ENCODE measurements around the gene GPRIN1.

GPRIN1 gene

DNA sequence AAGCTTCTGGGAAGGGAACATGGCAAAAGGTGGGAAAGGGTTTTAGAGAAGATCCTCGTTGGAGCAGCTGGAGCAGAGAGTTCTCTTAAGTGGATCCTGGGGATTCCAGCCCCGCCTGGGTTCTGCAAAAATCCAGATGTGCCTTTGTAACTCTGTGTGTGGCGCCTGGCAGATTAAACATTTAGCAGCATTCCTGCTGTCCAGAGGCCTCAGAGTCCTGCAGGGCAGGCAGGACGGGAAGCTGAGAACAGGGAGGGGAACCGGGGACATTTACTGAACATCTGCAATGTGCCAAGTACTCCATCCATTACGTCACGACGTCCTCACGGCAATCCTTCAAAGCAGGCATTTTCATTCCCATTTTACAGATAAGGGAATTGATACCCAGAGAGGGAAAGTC, 26.5 kb upstream of the GPRIN1 start:
- Histone ChIP-seq H3F3A (ENCODE audit: insufficient read depth) (no peaks in the 10 kb centered on the region), H3K4me3 (ENCODE audit: insufficient read depth, low read length, poor library complexity, severe bottlenecking) (no peak overlapping the region), H3K27ac (ENCODE audit: low read depth, low read length) (no peak overlapping the region), H3K9me2 (replicated peaks; ENCODE audit: insufficient read depth, low read length) (no peaks in the 10 kb centered on the region), H4K20me1 (ENCODE audit: low read depth, low read length) (no peaks in the 10 kb centered on the region), H3K9me3 (ENCODE audit: insufficient read depth, low read length) (no peaks in the 10 kb centered on the region), H3K4me2 (ENCODE audit: low read depth, low read length, poor library complexity, severe bottlenecking) (no peak overlapping the region), H3K79me2 (ENCODE audit: insufficient read depth, low read length) (no peaks in the 10 kb centered on the region), H3K9ac (ENCODE audit: low read length) (no peak overlapping the region), H3K36me3 (ENCODE audit: low read length) (no peaks in the 10 kb centered on the region), H3K27me3 (ENCODE audit: low read length) (no peaks in the 10 kb centered on the region), H2AFZ (ENCODE audit: low read depth, low read length, severe bottlenecking) (no peak overlapping the region)
- TF ChIP-seq EZH2phosphoT487 (conservative IDR thresholded peaks at IDR 0.05; ENCODE audit: low read length) = no peak
- TF ChIP-seq, protein P1, sequence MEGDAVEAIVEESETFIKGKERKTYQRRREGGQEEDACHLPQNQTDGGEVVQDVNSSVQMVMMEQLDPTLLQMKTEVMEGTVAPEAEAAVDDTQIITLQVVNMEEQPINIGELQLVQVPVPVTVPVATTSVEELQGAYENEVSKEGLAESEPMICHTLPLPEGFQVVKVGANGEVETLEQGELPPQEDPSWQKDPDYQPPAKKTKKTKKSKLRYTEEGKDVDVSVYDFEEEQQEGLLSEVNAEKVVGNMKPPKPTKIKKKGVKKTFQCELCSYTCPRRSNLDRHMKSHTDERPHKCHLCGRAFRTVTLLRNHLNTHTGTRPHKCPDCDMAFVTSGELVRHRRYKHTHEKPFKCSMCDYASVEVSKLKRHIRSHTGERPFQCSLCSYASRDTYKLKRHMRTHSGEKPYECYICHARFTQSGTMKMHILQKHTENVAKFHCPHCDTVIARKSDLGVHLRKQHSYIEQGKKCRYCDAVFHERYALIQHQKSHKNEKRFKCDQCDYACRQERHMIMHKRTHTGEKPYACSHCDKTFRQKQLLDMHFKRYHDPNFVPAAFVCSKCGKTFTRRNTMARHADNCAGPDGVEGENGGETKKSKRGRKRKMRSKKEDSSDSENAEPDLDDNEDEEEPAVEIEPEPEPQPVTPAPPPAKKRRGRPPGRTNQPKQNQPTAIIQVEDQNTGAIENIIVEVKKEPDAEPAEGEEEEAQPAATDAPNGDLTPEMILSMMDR (IDR thresholded peaks at IDR 0.05; ENCODE audit: insufficient read depth, low read length, poor library complexity, severe bottlenecking) = no peak

DNA sequence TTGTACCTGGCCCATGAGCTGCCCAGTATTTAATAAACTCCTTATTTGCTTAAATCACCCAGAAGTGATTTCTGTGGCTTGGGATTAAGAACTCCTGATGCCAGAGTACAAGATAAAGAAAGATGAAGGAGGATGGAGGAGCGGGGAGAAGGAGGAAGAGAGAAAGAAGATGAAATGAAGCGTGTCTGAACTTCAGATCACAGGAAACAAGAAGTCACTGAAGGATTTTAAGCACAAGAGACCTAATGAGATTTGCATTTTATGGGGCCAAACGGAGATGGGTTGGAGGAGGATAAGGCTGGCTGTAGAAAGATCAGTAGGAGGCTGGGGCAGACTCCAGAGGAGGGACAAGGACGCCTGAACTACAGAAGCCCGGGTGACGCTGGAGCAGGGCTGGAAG, 23.6 kb upstream of the GPRIN1 start:
- no peaks in the 10 kb centered on the region for H3F3A ChIP-seq (ENCODE audit: insufficient read depth)
- no peak overlapping the region for H2AFZ ChIP-seq (ENCODE audit: low read depth, low read length, severe bottlenecking)
- H3K9me2 ChIP-seq (replicated peaks; ENCODE audit: insufficient read depth, low read length) = no peaks in the 10 kb centered on the region
- H3K27ac ChIP-seq (ENCODE audit: low read depth, low read length) = no peak overlapping the region
- H3K4me3 ChIP-seq (ENCODE audit: insufficient read depth, low read length, poor library complexity, severe bottlenecking) = no peak overlapping the region
- no peaks in the 10 kb centered on the region for H3K36me3 ChIP-seq (ENCODE audit: low read length)
- no peaks in the 10 kb centered on the region for H4K20me1 ChIP-seq (ENCODE audit: low read depth, low read length)
- H3K27me3 ChIP-seq (ENCODE audit: low read length) = no peaks in the 10 kb centered on the region
- H3K9me3 ChIP-seq (ENCODE audit: insufficient read depth, low read length) = no peaks in the 10 kb centered on the region
- H3K4me2 ChIP-seq (ENCODE audit: low read depth, low read length, poor library complexity, severe bottlenecking) = no peak overlapping the region
- no peak overlapping the region for H3K9ac ChIP-seq (ENCODE audit: low read length)
- H3K79me2 ChIP-seq (ENCODE audit: insufficient read depth, low read length) = no peaks in the 10 kb centered on the region
- no peak for TF ChIP-seq EZH2phosphoT487 (conservative IDR thresholded peaks at IDR 0.05; ENCODE audit: low read length)
- TF ChIP-seq, protein P1 (IDR thresholded peaks at IDR 0.05; ENCODE audit: insufficient read depth, low read length, poor library complexity, severe bottlenecking) = no peak

- TF ChIP-seq EZH2phosphoT487 (conservative IDR thresholded peaks at IDR 0.05; ENCODE audit: low read length) = no peak
- TF ChIP-seq, protein P1 (IDR thresholded peaks at IDR 0.05; ENCODE audit: insufficient read depth, low read length, poor library complexity, severe bottlenecking) = no peak
- Histone ChIP-seq H3K4me3 (ENCODE audit: insufficient read depth, low read length, poor library complexity, severe bottlenecking) (no peak overlapping the region), H3K36me3 (ENCODE audit: low read length) (no peaks in the 10 kb centered on the region), H3K27me3 (ENCODE audit: low read length) (no peaks in the 10 kb centered on the region), H4K20me1 (ENCODE audit: low read depth, low read length) (no peaks in the 10 kb centered on the region), H3K9me2 (replicated peaks; ENCODE audit: insufficient read depth, low read length) (no peaks in the 10 kb centered on the region), H3K79me2 (ENCODE audit: insufficient read depth, low read length) (no peaks in the 10 kb centered on the region), H3K9me3 (ENCODE audit: insufficient read depth, low read length) (no peaks in the 10 kb centered on the region), H3K27ac (ENCODE audit: low read depth, low read length) (no peak overlapping the region), H3K9ac (ENCODE audit: low read length) (no peak overlapping the region), H2AFZ (ENCODE audit: low read depth, low read length, severe bottlenecking) (no peak overlapping the region), H3K4me2 (ENCODE audit: low read depth, low read length, poor library complexity, severe bottlenecking) (no peak overlapping the region), H3F3A (ENCODE audit: insufficient read depth) (no peaks in the 10 kb centered on the region)
Measured at GRCh38 chr5:176632745-176633144, 22.8 kb upstream of the GPRIN1 start.

Data from SU-DHL-6 (cell line).